Measurements from ENCODE around the gene CRYBA1.

The CRYBA1 gene

DNA sequence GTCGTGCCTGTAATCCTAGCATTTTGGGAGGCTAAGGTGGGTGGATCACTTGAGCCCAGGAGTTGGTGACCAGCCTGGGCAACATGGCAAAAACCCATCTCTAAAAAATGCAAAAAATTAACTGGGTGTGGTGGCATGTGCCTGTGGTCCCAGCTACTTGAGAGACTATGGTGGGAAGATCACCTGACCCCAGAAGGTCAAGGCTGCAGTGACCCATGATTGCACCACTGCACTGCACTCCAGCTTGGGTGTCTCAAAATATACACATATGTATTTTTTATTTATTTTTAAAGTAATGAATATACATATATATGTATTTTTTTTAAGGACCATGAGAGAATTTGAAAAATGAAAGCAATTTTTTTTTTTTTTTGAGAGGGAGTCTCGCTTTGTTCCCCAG is 52.4 kb downstream of the CRYBA1 start:
- TF ChIP-seq, protein P1, sequence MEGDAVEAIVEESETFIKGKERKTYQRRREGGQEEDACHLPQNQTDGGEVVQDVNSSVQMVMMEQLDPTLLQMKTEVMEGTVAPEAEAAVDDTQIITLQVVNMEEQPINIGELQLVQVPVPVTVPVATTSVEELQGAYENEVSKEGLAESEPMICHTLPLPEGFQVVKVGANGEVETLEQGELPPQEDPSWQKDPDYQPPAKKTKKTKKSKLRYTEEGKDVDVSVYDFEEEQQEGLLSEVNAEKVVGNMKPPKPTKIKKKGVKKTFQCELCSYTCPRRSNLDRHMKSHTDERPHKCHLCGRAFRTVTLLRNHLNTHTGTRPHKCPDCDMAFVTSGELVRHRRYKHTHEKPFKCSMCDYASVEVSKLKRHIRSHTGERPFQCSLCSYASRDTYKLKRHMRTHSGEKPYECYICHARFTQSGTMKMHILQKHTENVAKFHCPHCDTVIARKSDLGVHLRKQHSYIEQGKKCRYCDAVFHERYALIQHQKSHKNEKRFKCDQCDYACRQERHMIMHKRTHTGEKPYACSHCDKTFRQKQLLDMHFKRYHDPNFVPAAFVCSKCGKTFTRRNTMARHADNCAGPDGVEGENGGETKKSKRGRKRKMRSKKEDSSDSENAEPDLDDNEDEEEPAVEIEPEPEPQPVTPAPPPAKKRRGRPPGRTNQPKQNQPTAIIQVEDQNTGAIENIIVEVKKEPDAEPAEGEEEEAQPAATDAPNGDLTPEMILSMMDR (IDR thresholded peaks at IDR 0.05; ENCODE audit: low read depth, low read length), result no peak
- DNase-seq (ENCODE audit: low read depth, low spot score), result no peak
- in situ Hi-C loops (cut with HindIII; ENCODE audit: low sequenced_read_pairs), result no loop called here
- H3K4me3 ChIP-seq (ENCODE audit: low read depth, low read length), result no peak overlapping the region

GRCh38 chr17:29303386-29303785 is 56.7 kb downstream of the CRYBA1 start:
- H3K4me3 ChIP-seq (ENCODE audit: low read depth, low read length), result no peak overlapping the region
- TF ChIP-seq, protein P1 (IDR thresholded peaks at IDR 0.05; ENCODE audit: low read depth, low read length), result no peak
- no peak for DNase-seq (ENCODE audit: low read depth, low spot score)
- in situ Hi-C loops (cut with HindIII; ENCODE audit: low sequenced_read_pairs), result no loop called here

Measured in astrocyte of the spinal cord (primary cell).